Tongue (tissue), 2 donors: Measurements from ENCODE around the gene NKIRAS1. TPM values are rescaled to one million over a fixed set of nuclear protein-coding genes. Genes with fewer than 3 reads are reported as not detected.
A peak's percentile ranks its signal among the peaks of the same experiment; 100 is the strongest.

ENCODE experiments used
- DNase-seq: peaks from one replicate; pipeline ENCODE4 v3.0.0-alpha.2; 2015
- total RNA-seq: library from RNA; depleted of rRNA; stranded (reverse); fragments of >200 nt; gene quantifications from one replicate; pipeline ENCODE4 v1.2.3, GENCODE V29; 2014

NKIRAS1 gene
- total RNA-seq: 26.9 TPM

DNA sequence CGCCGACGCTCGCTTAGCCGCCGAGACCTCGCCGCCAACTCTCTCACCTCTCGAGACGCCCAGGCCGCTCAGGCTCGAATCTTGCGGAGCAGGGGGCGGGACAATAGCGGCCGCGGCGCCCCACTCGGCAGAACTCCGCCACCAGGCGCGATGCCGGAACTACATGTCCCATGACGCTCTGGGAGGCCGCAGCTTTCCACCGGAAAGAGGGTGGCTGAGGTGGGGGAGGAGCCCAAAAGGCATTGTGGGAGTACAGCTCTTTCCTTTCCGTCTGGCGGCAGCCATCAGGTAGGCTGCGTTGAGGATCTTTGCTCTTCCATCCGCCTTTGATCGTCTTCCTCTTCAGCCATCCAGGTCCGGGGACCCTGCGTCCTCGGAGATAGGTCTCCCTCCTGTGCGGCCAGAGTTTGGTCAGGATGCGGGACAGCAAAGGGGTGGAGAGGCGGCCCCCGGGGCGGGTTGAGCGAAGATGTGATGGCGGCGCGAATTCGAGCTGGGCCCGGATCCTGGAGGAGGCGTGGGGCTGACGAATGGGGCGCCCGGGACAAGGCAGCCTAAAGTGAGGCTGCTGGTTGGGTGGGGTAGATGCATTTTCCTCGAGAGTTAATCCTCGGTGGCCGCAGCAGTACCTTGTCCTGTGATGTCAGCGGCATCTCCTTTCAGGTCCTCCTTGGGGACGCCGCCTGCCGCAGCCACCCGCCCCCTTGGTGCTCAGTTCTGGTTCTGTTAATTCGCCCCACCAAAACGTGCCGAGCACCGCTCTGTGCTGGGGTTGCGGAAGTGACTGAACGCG lies at the start of gene NKIRAS1, which contains the start of gene RPL15:
Gene NKIRAS1 (minus strand): TSS at position 105 of the 793 bp plus-strand sequence. CDS start 6,086 bp downstream, outside the sequence.
Gene RPL15 (plus strand): TSS at position 247 of the 793 bp plus-strand sequence. CDS start 728 bp downstream, outside the sequence.
- DNase-seq: peak; percentile 99

DNA sequence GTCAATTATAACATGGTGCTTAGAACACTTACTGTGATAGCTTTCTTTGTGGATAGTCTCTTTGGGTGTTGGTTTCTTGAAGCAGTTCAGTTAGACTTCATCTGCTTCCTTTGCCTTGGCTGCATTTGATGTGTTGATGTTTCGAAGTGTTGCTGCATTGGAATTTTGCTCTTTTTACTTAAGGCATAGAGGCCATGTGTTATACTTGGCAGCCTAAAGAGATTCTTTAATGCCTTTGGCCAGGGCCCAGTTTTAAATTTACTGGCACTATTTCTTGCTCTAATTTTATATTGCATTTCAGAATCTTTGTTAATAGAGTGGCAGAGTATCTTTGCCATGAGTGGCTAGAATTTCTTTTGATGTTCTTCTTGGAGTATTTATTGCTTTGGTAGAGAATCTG lies 49.5 kb upstream of the NKIRAS1 start:
- peak; percentile 82 for DNase-seq

DNA sequence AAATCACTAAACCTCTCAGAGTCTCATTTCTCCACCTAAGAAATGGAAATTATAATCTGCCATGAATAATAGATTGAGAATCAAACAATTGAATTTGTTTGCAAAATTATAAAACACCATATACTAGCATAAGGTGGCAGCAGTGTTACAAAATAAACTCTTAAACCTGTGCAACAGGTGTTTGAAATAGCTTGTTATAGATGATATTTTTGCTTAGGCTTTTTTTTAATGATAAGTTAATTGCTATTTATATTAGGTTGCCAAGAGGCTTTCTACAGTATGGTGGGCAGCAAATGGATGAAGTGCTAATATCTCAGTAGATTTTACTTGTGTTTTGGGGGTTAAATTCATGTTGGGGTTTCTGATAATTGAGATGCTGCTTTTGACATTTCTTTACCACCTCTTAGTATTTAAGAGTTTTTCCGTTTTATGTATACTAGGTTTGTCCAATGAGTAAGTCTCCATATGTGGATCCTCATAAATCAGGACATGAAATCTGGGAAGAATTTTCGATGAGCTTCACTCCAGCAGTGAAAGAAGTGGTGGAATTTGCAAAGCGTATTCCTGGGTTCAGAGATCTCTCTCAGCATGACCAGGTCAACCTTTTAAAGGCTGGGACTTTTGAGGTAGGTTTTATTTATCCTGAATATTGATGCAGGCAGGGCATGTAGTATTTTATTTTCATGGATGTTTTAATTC lies 47.9 kb upstream of the NKIRAS1 start:
- DNase-seq: no peak

DNA sequence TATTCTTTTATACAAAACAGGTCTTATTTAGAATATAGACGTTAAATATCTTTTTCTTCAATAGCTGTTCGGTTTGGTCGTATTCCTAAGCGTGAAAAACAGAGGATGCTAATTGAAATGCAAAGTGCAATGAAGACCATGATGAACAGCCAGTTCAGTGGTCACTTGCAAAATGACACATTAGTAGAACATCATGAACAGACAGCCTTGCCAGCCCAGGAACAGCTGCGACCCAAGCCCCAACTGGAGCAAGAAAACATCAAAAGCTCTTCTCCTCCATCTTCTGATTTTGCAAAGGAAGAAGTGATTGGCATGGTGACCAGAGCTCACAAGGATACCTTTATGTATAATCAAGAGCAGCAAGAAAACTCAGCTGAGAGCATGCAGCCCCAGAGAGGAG lies 45.1 kb upstream of the NKIRAS1 start:
- DNase-seq: no peak

DNA sequence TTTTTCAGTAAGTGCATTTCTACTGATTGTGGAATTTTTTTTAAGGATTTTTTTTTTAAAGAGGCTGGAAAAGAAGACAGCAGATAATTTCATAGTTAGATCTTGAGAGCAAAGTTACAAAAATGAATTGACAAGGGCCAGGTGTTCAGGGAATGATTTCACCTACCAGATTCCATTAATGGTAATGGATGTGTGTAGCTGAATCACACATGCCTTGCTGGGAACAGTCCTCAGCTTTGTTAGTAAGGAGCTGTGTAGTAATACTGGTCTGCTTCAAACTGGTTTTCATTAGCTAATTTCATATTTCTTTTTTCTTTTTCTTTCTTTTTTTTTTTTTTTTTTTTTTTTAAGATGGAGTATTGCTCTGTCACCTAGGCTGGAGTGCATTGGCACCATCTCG lies 44.3 kb upstream of the NKIRAS1 start:
- no peak for DNase-seq

DNA sequence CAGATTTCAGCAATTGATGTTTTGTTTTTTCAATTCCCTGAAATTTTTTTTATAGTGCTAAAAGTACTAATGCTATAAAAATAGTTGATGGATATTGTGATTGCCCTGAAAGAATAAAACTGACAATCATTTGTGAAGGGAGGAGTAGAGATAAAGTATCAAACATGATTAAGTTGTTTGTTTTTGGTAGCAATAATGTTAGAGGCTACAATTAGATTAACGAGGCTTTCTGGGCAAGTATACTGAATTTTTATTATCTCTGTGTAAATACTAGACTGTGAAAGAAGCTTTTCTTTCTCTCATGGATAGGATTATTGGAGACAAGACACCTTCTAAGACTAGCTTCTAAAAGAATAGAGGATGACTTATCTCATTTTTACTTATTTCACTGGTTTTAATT lies 43.9 kb upstream of the NKIRAS1 start:
- no peak for DNase-seq

DNA sequence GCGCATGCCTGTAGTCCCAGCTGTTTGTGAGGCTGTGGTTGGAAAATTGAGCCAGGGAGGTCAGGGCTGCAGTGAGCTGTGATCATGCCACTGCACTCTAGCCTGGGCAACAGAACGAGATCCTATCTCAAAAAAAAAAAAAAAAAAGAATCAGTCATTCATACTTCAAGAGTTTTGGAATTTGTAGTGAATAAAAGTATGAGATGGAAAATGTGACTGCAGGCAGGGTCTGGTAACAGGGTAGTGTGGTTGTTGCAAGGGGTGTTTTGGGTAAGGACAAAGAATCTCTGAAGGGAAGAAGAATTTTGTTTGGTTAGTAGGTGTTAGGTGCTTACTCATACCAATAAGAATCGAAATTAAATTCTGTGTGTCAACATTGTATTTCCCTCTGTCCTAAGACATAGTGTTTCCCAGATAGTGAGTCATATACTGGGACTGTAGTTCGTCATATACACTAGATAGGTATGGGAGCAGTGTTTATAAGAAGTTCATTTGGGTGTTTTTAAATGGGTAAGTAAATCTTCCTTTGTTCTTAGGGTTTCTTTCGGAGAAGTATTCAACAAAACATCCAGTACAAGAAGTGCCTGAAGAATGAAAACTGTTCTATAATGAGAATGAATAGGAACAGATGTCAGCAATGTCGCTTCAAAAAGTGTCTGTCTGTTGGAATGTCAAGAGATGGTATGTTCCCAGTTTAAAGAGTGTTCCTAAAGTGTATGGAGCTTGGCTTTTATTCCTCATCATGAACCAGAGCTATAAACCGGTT lies 42.5 kb upstream of the NKIRAS1 start:
- DNase-seq: no peak

DNA sequence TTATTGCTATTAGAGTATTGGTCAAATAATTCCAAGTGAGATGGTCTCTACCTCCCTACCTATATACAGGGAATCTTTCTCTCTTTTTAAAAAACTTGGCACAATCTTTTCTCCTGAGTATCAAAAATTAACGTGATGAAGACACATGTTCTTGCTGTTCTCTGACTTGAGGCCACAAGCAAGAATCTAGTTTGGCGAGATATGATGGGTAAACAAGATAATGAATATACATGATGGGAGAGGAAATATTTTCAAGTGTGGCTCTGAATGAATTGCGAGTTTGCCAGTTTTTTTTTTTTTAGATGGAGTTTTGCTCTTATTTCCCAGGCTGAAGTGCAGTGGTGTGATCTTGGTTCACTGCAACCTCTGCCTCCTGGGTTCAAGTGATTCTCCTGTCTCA lies 39.9 kb upstream of the NKIRAS1 start:
- no peak for DNase-seq

DNA sequence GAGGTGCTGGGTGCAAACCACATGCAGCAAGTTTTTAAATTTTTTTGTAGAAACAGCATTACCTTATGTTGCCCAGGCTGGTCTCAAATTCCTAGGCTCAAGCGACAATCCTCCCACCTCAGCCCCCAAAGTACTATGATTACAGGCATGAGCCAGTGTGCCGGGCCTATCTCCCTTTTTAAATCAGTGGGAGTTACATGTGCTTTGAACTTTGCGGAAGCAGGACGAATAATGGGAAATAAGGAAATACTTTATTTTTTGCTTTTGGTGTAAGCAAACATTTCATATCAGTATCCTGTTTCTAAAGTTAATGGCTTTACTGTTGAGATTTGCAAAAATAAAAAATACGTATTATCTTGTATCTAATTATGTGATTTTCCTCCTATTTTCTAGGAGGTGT lies 37.4 kb upstream of the NKIRAS1 start:
- DNase-seq: no peak

DNA sequence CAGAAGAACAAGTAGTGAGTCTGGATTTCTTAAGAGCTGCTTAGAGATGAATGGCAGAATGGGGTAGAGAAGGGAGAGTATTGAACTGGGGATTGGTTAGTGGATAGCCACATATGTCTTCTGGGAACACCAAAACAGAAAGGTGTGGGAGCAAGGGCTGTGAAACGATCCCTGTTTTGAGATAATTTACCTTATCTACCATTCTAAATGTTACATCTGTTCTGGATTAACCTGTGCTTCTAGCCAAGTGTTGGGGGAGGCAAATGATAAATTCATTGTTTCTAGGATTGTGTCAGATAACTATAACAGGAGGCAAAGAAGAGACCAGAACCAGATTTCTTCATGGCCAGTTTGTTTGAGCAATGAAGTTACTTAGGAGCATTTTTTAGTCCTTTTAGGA lies 36.7 kb upstream of the NKIRAS1 start:
- no peak for DNase-seq

DNA sequence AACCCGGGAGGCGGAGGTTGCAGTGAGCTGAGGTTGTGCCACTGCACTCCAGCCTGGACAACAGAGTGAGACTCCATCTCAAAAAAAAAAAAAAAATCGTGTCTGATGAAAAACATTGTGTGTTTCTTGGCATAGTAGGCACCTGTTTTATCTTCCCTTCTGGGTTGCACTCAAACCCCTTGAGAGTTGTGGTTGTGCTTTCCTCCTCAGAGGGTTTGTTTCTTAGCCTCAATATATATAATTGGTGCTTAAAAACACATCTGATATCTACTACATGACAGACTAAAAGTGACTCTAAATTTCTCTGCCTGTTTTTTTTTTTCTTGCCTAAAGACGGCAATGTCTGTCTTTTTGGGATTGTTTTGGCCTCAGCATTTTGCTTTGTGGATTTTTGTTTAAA lies 35.9 kb upstream of the NKIRAS1 start:
- DNase-seq: no peak

DNA sequence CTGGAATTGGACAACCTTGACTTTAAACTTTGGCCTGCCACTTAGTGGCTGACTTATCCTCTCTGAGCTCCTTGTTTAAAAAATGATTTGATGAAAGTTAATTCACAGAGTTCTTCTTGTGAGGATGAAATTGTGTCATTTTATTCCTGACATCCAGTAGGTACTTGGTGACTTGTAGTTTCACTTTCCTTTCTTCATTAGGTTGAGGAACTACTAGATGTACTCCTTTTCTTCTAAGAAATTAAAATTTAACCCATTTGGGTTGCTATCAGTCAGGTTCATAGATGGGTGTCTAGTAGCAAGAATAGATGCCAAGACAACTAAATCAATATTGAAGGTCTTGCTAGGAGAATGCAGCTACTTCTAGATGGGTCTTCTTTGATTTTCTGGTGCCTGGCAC lies 33.5 kb upstream of the NKIRAS1 start:
- DNase-seq: no peak

DNA sequence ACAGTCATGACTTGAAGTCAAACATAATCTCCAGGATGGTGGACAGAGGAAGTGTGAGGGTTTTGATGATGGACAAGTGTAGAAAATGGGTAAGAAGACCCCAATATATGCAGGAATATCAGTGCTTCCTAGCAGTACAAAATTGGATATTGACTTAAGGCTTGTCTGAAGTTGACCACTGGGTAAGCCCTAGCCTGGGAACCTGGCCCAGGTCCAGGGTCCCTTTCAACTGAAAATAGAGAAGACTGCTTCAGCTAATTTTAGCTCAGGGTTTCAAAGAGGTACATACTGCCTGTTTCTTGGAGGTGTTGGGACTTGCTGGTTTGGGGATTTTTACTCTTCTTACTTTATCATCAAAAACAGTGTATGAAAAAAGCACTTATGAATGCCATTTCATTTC lies 33.0 kb upstream of the NKIRAS1 start:
- peak; percentile 49 for DNase-seq

DNA sequence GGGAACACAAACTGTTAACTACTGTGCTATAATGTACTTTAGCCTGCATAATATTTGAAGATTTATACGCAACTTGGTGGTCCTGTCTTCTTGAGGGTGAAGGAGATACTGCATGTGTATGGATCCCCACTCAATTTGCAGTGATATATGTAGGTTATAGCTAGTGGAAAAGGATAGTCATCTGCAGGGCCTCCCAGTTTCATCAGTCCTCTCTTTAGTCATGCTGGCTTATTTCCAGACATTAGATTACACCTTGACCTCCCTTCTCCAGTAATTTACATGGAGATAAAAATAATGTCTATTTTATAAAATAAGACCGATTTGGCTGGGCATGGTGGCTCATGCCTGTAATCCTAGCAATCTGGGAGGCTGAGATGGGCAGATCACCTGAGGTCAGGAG lies 32.0 kb upstream of the NKIRAS1 start:
- DNase-seq: no peak

DNA sequence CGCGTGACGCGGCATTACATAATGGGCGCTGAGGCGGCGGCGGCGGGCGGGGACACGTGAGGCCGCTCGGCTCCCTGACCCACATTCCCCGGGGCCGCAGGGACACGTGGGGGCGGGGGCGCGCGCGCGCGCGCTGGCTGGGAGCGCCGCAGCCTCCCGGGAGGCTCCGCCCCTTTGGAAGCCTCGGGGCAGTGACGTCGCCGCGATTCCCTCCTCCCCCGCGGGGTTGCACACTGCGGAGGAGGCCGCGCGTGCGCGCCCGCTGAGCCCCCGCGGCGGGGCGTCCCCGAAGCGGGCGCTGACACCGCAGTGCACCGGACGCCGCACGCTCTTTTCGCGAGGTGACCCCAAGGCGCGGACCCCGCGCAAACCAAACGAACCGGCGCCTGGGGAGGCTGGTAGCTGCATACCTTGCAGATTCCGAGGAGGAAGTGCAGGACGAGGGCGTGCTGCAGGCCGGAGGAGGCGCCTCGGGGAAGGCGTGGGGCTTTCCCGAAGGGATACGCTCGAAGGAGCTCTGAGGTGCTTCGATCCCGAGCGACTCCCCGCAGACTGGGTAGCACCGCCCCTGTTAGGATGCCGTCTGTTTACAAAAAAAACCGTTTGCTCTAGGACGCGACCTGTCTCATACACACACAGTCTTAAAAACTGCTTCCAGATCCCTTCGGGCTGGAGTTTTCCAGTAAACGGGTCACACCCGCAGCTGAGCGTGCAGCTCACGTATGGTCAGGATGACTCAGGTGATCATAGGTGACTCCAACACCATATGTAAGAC lies 29.3 kb upstream of the NKIRAS1 start:
- DNase-seq: peak; percentile 98

DNA sequence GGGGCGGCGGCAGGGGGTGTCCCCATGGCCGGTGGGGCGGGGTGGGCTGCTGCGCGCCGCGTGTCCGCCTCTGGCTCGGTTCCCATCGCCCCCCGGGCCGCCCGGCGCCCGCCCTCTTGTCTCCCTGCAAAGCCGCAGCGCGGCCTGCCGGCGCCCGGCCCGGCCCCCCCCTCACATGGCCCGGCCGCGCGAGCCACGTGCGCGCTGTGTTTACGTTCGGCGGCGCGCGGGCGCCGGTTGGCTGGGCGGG lies 28.8 kb upstream of the NKIRAS1 start:
- no peak for DNase-seq

DNA sequence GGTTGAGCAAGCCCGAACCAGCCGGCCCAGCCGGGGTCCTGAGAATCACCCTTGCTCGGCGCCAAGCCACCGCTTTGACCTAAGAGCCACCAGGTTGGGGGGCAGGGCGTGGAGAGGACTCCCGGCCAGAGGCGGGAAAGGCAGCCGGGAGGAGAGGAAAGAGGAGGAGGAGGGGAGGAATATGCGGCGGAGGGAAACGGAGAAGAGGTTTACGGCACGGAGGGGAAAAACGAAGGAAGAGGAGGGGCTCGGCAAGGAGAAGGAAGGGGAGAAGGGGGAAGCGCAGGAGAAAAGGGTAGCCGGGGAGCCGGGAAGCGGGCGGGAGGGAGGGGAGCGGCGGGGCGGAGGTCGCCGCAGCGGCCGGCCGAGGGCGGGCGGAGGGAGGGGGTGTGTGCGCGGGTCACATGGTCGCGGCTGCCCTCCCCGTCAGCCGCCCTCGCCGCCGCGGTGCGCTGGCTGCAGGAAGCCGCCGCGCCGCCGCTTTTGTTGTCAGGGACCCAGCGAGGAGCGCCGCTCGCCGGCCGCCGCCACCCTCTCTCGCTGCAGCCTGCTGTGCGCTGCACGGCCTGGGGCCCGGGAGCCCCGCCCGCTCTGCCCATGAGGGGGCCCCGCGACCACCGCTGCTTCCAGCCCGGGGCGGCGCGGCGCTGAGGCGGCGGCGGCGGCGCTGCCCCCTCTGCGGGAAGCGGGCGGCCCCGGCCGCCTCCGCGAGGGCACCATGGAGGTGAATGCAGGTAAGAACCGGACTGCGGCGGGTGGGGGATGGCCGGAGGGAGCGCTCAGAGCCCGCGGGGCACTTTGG lies 28.3 kb upstream of the NKIRAS1 start, which contains the start of gene NR1D2:
Gene NR1D2 (plus strand): TSS at position 426 of the 802 bp plus-strand sequence. CDS start 293 bp downstream, at position 719.
- peak; percentile 90 for DNase-seq

DNA sequence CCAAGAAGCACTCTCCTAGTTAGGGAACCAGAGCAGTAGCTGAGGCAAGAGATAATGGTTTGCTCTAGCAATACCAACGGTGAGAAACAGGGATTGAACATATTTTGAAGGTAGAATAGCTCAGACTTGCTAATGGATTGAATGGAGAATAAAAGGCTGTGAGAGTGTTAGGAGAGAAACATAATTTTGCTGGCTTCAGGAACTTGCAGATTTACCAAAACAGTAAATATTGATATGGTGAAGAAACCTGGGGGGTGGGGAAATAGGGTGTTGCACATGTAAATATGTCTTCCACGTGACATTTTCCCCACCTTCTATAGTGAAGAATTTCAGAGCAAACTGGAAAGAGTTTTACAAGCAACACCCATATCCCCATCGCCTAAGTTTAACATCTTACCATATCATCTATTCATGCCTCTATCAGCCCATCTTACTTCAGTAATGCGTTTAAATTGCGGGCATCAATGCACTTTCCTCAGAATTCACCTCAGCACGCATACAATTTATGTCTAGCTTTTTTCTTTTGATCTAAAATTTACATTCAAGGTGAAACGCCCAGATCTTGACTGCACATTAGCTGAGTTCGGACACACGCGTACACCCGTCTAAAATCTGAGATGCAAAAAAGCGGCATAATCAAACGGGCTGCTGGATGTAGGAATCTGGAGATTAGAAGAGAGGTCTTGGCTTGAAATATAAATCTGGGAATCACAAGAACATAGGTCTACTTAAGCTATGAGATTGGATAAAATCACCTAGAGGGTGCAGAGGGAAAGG lies 27.4 kb upstream of the NKIRAS1 start:
- peak; percentile 30 for DNase-seq

DNA sequence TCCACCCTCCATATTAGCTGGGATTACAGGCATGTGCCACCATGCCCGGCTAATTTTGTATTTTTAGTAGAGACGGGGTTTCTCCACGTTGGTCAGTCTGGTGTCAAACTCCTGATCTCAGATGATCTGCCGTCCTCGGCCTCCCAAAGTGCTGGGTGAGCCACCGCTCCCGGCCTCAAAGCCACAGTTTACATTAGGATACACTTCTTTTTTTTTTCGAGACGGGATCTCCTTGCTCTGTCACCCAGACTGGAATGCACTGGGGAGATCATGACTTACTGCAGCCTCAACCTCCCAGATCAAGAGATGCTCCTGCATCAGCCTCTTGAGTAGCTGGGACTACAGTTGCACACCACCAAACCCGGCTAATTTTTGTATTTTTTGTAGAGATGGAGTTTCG lies 25.8 kb upstream of the NKIRAS1 start:
- DNase-seq: no peak

DNA sequence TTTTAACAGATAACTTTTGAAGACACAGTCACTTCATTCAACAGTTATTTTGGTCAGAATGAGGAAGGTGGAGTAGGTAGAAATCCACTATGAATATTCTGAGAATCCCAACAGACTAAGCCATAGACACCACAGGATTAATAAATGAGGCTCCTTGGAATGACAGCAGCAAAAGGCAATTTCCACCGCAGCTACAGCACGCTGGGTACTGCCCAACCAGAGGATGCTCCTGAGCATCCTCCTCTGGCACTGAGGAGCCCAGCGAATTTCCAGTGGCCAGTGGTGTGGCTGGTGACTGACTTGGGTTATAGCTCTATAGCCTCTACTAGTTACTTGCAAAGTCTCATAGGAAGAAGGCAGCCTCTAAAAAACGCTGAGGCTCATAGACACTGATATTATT lies 24.6 kb upstream of the NKIRAS1 start:
- DNase-seq: no peak

DNA sequence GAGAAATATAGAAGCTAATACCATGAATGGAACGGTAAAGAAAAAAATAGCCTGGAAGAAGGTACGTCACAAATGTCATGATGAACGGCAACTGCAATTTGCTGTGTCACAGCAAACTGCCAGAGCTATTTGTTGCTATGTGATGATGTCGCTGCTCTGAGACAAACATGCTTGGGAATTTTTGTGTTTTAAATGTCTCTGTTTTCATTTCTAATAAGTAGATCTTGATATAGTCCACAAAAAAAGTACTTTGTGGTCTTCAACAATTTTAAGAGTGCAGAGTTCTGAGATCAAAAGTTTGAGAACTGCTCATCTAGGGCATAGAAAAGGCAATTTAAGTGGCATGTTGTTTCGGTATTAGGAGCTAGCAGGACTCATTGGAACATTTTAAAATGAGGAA lies 24.0 kb upstream of the NKIRAS1 start:
- DNase-seq: no peak
